Stimulated activated CD8-positive, alpha-beta memory T cell treated with anti-CD3 and anti-CD28 coated beads, Interleukin-12 subunit alpha, Interleukin-12 subunit beta, amount 100 ng/mL, for 4 hours (primary cell): ENCODE results near the gene CCDC93.

Source experiments
- DNase-seq: peaks from one replicate; pipeline ENCODE4 v3.0.0-alpha.2; 2020; ENCODE audit warnings: low read depth

The CCDC93 gene

DNA sequence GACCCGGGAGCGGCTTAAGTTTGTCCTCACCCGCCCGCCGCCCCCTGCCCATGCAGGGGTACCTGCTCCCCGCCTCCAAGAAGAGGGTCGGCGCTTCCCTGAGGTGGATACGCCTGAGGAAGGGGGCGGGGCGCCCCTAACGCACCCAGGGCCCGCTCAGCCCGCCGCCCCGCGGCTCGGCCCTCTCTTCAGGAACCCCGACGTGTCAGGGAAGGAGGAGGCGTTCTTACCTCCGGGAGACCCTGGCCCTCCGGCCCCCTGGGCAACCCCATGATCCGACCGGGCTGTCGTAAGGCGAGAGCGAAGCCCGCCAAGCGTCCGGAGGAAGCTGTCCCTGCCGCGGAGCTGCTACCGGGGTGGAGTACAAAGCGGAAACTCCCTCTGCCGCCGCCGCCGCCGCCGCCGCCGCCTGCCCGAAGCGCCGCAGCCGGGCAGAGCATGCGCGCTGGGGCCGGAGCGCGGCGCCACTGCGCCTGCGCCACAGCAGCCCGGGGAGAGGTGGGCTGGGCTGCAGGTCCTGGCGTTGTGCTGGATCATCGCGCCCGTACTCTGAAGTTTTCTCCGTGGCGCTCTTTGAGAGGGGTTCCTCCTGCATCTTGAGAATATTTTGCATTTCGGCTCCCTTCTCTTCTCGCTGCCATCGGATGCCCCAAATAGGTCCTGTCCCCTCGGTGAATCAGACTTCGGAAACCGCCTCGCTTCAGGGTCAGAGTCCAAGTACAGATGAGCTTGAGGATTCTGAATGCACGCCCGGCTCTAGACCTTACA is at the start of gene CCDC93:
CCDC93 (minus strand) TSS at position 347 of the 768 bp plus-strand sequence; CDS start at position 272, 75 bp downstream.
- DNase-seq = peak; percentile 86

DNA sequence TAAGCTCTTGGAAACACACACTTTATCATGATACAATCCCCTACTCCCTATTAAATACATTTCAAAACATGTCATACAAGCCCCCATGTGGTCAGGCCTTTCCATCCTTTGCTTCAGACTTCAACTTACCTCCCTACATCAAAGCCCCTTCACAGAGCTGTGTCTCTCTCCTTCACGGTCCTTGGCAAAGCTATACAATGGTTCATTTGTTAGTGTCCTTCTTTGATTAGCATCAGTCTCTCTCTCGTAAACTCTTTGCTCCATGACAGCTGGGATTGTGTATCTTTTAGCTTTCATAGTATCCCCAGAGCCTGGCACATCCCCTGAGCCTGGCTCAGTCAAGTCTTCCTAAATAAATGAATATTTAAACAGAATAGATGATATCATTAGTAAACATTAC is 48.8 kb upstream of the CCDC93 start:
- DNase-seq = no peak

- DNase-seq = no peak
Measured at GRCh38 chr2:118062048-118062447, 48.2 kb upstream of the CCDC93 start.

DNA sequence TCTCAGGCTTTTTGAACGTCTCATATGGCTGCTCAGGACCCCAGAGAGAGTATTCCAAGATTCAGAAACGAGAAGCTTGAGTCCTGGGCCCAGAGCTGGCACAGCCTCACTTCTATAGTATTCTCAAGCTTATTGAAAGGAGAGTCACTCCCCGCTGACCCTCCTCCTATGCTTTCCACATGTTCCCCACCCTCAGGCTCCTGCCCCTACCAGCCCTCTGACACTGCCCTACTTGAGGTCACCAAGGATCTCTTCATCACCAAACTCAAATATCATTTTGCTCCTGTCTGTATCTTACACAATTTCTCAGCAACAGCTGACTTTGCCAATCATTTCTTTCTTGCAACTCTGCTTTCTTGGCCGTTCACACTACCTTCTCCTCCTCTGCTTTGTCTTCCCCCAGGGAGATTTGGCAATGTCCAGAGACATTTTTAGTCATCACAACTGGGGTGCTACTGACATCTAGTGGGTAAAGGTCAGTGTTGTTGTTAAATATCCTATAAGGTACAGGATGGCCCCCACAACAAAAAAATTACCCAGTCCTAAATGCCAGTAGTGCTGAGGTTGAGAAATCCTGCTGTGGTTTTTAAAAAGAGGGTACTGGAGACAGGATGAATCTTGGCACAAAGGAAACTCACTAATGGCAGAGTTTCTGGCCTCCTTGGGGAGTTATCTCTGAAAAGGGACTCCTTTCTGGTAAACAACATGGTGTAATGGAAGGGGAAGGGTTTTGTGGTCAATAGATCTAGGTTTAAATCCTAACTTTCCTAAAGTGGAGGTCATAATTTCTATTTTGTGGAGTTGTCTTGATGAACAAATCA is 47.5 kb upstream of the CCDC93 start:
- DNase-seq = no peak

DNA sequence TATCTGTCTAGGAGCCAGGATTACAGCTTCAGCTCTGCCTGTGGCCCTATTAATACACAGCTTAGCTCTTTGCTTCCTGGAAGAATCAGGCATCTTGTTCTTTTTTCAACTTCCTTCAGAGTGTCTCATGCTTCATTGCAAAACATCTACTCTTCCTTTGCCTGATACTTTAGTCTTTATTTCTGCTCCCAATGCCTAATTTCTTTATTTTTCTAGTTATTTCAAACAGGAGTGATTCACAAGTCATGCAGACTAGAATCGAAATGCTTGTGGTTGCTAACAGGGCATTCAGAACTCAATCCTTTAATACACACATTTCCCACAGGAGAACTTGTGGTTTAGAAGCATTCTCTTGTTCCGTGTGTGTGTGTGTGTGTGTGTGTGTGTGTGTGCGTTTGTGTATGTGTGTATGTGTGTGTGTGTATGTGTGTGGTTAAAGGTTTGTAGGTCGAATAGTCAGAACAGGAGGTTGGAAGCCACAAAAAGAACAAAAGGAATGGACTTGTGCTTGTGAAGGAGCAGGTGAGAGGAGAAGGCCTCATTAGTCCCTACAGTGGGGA is 46.1 kb upstream of the CCDC93 start:
- DNase-seq = no peak

DNA sequence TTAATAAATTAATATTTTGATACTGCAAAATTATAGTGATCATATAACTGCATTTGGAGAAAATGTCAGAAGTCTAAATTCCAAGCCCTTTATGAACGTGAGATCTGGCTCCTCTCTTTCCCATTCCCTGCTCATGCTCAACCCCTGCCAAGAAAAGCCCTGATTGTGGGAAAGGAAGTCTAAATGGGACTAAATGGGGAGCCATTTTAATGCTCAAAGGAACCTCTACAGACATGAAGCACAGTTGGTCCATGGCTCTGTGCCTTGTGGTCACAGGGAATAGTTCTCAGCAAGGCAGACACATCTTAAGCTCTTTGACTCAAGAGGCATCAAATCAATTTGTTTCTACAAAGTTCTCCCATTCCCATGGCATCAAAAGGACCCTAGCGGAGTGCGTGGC is 45.1 kb upstream of the CCDC93 start:
- no peak for DNase-seq

DNA sequence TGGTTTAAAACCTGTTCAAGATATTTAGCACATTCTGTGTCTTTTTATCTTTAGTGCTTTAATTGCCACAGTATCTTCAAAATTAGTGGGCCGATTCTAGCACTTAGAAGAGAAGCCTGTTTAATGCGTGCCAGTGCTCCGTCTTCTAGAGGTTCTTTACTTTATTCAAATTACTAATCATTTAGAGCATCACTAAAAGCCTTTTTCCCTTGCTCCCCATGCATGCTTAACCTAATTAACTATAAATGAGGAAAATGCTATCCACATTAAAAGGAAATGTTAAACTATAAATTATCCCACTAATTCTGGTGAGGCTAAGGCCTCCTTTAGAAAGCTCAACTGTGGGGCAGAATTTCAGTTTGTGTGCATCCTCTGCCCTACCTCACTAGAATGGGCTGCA is 42.9 kb upstream of the CCDC93 start:
- no peak for DNase-seq

GRCh38 chr2:118056165-118056534 is 42.3 kb upstream of the CCDC93 start:
- no peak for DNase-seq

- no peak for DNase-seq
Measured at GRCh38 chr2:118055512-118056164, 41.8 kb upstream of the CCDC93 start.

GRCh38 chr2:118054213-118055008 is 40.5 kb upstream of the CCDC93 start:
- no peak for DNase-seq

GRCh38 chr2:118053681-118054080 is 39.8 kb upstream of the CCDC93 start:
- DNase-seq = no peak

DNA sequence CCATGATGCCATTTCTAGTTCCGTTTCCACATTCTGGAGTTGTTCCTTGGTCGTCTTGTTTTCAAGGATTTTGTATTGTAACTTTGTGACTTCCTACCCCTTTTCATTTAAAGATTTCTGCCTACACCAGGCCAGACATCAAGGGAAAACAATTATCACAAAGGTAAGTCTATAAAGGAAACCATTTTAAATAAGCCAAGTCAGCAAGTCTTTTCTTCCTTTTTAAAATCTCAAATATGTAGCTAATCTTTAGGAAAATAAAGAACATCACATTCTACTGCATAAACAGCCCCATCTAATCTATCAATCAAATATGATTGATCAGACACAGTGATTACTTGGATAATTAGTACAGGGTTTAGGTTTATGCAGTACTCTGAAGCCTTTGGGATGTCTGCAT is 38.6 kb upstream of the CCDC93 start:
- DNase-seq = no peak

- no peak for DNase-seq
Measured at GRCh38 chr2:118051826-118052358, 38.0 kb upstream of the CCDC93 start.

DNA sequence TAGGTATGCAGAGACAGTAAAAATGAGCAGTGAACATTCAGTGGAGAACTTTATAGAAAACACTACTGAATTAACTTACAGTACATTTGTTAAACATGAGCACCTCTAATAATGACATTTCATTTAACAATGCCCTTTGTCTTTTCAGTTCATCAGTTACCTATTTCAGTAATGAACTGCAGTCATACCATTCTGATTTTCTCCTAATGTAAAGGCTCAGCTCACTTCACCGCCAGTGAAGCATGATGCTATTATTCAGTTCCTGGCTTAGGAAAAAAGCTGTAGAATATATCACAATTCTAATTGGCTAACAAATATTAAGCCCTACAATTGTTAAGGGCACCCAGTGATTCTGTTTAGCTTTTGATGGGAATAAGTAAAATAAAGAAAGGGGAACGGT is 37.1 kb upstream of the CCDC93 start:
- DNase-seq = no peak

- DNase-seq = no peak
Measured at GRCh38 chr2:118050386-118050785, 36.5 kb upstream of the CCDC93 start.

DNA sequence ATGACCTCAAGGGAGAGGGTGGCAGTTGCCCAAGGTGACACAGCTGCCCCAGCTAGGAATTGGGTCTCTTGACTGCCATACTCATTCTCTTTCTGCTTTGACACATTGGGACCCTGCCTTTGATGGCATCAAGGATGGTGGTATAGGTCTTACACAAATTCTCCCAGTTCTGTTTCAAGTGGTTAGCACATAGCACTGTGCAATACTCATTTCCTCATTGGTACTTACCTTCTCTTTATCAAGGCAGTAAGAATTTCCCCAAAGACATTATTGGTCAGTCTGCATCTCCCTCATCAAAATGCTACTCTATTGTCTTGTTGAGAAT is 35.9 kb upstream of the CCDC93 start:
- DNase-seq = no peak

DNA sequence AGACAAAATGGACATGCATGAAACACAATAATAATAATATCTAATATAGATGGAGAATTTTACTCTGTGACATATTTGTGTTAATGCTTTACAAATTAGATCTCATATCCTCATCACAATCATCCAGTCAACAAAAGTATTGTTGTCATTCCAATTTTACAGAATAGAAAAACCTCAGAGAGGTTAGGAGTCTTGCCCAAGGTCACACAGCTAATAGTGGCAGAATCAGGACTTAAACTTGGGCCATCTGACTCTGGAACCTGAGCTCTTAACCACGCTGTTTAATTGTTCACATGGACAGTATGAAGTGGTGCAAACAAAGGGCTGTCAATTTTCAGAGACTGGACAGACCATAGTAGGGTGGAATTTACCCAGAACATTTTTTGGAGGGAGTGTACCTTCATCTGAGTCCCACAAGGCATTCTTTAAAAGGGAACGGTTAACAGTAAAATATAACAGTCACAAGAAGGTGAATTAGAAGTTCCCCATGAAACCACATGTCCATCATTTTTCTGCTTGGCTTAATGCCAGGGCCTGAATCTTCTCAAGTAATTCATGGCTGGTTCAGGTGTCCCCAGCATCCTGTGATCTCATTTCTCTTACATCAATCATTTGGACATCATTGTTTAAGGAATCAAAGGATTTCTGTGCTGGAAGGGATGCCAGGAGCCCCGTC is 35.4 kb upstream of the CCDC93 start:
- no peak for DNase-seq

GRCh38 chr2:118048401-118048800 is 34.5 kb upstream of the CCDC93 start:
- no peak for DNase-seq

GRCh38 chr2:118047380-118047826 is 33.5 kb upstream of the CCDC93 start:
- DNase-seq = no peak

- no peak for DNase-seq
Measured at GRCh38 chr2:118046634-118047210, 32.9 kb upstream of the CCDC93 start.

DNA sequence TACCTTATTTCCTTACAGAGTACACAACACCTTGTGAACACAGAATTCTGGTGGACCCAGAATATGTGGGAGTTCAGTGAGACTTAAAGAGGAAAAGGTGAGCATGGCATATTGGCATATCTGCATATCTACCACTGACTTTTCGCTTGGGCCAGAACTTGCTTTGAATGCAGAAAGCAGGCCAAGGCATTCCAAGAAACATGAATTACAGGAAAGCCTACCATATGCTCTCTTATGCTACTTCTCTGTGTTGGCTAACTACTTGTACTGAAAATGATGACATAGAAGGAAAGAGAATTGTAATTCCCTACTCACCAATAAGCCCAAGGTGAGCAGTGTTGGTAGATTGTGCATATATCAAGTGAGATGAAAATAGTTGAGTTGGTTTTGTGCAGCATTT is 31.4 kb upstream of the CCDC93 start:
- no peak for DNase-seq
